NOMO-1 treated with DMSO at 0.1 percent for 48 hours (cell line): ENCODE measurements around the gene RNF19B.
"Not testable (repeated sequence)": the region's sequence is repeated elsewhere in the genome, so short reads cannot be mapped to it uniquely, and the experiment has no call there.

Source experiments
- DNase-seq: peaks from one replicate; lab custom pipeline; 2025; ENCODE audit not compliant: unreplicated experiment; lab: John Stamatoyannopoulos, UW

Gene RNF19B

GRCh38 chr1:32964461-32965250, at the start of gene RNF19B:
Gene RNF19B, minus strand, starts transcription at chr1:32964809. Its CDS starts 124 bp downstream, at chr1:32964685.
- DNase-seq = peak; percentile 96

GRCh38 chr1:33013791-33014190, 49.2 kb upstream of the RNF19B start:
- DNase-seq = no peak

- no peak for DNase-seq
Observed at GRCh38 chr1:33012165-33012564, 47.6 kb upstream of the RNF19B start.

GRCh38 chr1:33010932-33011731, 46.5 kb upstream of the RNF19B start:
- DNase-seq = no peak

GRCh38 chr1:33009561-33009960, 45.0 kb upstream of the RNF19B start:
- DNase-seq = no peak

- no peak for DNase-seq
Observed at GRCh38 chr1:33008051-33008914, 43.7 kb upstream of the RNF19B start.

GRCh38 chr1:33007190-33008050, 42.8 kb upstream of the RNF19B start:
- no peak for DNase-seq

GRCh38 chr1:33005838-33006421, 41.3 kb upstream of the RNF19B start:
- no peak for DNase-seq

GRCh38 chr1:33005117-33005837, 40.7 kb upstream of the RNF19B start:
- DNase-seq = no peak

- DNase-seq = no peak
Observed at GRCh38 chr1:33004613-33005012, 40.0 kb upstream of the RNF19B start.

GRCh38 chr1:33003657-33004056, 39.0 kb upstream of the RNF19B start:
- no peak for DNase-seq

GRCh38 chr1:33002006-33002405, 37.4 kb upstream of the RNF19B start:
- DNase-seq = no peak

- DNase-seq = peak; percentile 13
Observed at GRCh38 chr1:33001282-33001681, 36.7 kb upstream of the RNF19B start.

GRCh38 chr1:33000427-33001026, 35.9 kb upstream of the RNF19B start:
- DNase-seq = no peak

GRCh38 chr1:32998997-32999396, 34.4 kb upstream of the RNF19B start:
- no peak for DNase-seq

- DNase-seq = peak; percentile 24
Observed at GRCh38 chr1:32998064-32998463, 33.5 kb upstream of the RNF19B start.

- DNase-seq = no peak
Observed at GRCh38 chr1:32997381-32997891, 32.8 kb upstream of the RNF19B start.

GRCh38 chr1:32993324-32993636, 28.7 kb upstream of the RNF19B start:
- not testable (repeated sequence) for DNase-seq
